Left lung (tissue), 10 donors: ENCODE measurements around the gene HNRNPAB. TPM values are rescaled to one million over a fixed set of nuclear protein-coding genes. Genes with fewer than 3 reads are reported as not detected.

ENCODE experiments used
- ATAC-seq: fragments of 200-7000 bp; cut with Tn5 transposase; one replicate; pipeline ENCODE4 v1.9.1; 2020; ENCODE audit warnings: moderate library complexity
- DNase-seq, 4 donors: peaks; one replicate each; pipeline ENCODE4 v3.0.0-alpha.2; 2013 to 2020
- H3K27ac ChIP-seq, 2 donors: fragments of 200-600 bp; sonication (generic) in 1 of 2; one replicate each; pipeline versions ENCODE4 v1.5.0 to v1.8.0; 2020 to 2021
- H3K27me3 ChIP-seq, 2 donors: fragments of 200-600 bp; sonication (generic) in 1 of 2; one replicate each; pipeline versions ENCODE4 v1.5.0 to v1.8.0; 2020 to 2021
- H3K36me3 ChIP-seq, 2 donors: fragments of 200-600 bp; sonication (generic) in 1 of 2; one replicate each; pipeline versions ENCODE4 v1.5.0 to v1.8.0; 2020 to 2021
- H3K4me1 ChIP-seq, 2 donors: fragments of 200-600 bp; one replicate each; pipeline ENCODE4 v1.8.0; 2021
- H3K4me3 ChIP-seq, 2 donors: fragments of 200-600 bp; sonication (generic) in 1 of 2; one replicate each; pipeline versions ENCODE4 v1.5.0 to v1.8.0; 2020 to 2021; ENCODE audit warnings: mild to moderate bottlenecking in 1 of 2
- H3K9me3 ChIP-seq, 2 donors: fragments of 200-600 bp; sonication (generic) in 1 of 2; one replicate each; pipeline versions ENCODE4 v1.5.0 to v1.8.0; 2020 to 2021
- intact Hi-C, 2 donors: fragments of 100-400 bp; cut with DNase I; formaldehyde crosslinking; loops; one replicate each; pipeline versions ENCODE4 v1.11.2 to v1.14.2; 2022
- polyA plus RNA-seq, 6 donors: library from polyadenylated mRNA; unstranded; fragments of 120-200 nt; gene quantifications; one replicate each; pipeline ENCODE4 v1.2.1, GENCODE V29; 2013; ENCODE audit not compliant: insufficient read length in 6 of 6
- total RNA-seq, 2 donors: library from RNA; stranded (reverse); fragmentation: NEBNext Ultra II Directional; extraction: Animal tissue kit (Norgen Biotek cat#: 25700); gene quantifications; one replicate each; pipeline ENCODE4 v1.2.1, GENCODE V29; 2021
- TF ChIP-seq, protein P1 (sequence below), 2 donors: fragments of 200-600 bp; sonication (generic) in 1 of 2; IDR thresholded peaks; one replicate each; pipeline versions ENCODE4 v1.5.0 to v1.8.0; 2021; ENCODE audit warnings: antibody characterized with exemption in 2 of 2
- donor health status: DM: no; HTN: yes; CAD: no.
- donor health status: DM: no; HTN: no; CAD: no.

HNRNPAB gene
- total and polyA plus RNA-seq, 8 donors, result 113 to 178 (median 127) TPM

DNA sequence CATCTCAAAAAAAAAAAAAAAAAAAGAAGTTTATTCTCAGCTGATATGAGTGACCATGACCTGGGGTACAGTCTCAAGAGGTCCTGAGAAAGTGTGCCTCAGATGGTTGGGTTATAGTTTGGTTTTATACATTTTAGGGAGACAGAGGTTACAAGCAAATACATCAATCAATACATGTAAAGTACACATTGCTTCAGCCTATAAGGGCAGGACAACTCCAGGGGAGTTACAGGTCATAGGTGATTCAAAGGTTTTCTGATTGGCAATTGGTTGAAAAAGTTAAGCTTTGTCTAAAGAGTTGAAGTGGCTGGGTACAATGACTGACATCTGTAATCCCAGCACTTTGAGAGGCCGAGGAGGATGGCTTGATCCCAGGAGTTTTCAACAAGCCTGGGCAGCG lies 14.9 kb upstream of the HNRNPAB start:
- DNase-seq, result no peak
- Histone ChIP-seq H3K27ac (no peak overlapping the region), H3K4me3 (no peak overlapping the region), H3K9me3 (no peaks in the 10 kb centered on the region), H3K27me3 (peaks cover 0 to 12% of the 10 kb centered on the region in 2 donors), H3K36me3 (no peaks in the 10 kb centered on the region), H3K4me1 (no peaks in the 10 kb centered on the region)
- intact Hi-C loops, result no loop called here
- no peak for ATAC-seq
- TF ChIP-seq, protein P1, sequence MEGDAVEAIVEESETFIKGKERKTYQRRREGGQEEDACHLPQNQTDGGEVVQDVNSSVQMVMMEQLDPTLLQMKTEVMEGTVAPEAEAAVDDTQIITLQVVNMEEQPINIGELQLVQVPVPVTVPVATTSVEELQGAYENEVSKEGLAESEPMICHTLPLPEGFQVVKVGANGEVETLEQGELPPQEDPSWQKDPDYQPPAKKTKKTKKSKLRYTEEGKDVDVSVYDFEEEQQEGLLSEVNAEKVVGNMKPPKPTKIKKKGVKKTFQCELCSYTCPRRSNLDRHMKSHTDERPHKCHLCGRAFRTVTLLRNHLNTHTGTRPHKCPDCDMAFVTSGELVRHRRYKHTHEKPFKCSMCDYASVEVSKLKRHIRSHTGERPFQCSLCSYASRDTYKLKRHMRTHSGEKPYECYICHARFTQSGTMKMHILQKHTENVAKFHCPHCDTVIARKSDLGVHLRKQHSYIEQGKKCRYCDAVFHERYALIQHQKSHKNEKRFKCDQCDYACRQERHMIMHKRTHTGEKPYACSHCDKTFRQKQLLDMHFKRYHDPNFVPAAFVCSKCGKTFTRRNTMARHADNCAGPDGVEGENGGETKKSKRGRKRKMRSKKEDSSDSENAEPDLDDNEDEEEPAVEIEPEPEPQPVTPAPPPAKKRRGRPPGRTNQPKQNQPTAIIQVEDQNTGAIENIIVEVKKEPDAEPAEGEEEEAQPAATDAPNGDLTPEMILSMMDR (IDR thresholded peaks at IDR 0.05), result no peak

DNA sequence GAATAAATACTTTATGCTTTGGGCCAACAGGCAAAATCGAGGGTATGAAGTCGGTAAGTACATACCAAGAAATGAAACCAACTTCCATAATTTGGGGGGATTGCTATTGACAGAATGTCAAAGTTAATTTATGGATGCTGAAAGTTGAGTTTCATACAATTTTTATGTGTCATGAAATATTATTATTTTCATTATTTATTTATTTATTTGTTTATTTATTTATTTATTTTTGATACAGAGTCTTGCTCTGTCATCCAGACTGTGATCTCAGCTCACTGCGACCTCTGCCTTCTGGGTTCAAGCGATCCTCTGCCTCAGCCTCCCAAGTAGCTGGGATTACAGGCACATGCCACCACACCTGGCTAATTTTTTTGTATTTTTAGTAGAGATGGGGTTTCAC lies 12.7 kb upstream of the HNRNPAB start:
- ATAC-seq (no peak), DNase-seq (no peak)
- H3K27ac ChIP-seq, result no peak overlapping the region
- no peak overlapping the region for H3K4me3 ChIP-seq
- no peaks in the 10 kb centered on the region for H3K4me1 ChIP-seq
- H3K27me3 ChIP-seq, result peaks cover 0 to 21% of the 10 kb centered on the region in 2 donors
- intact Hi-C loops, result no loop called here
- H3K9me3 ChIP-seq, result no peaks in the 10 kb centered on the region
- TF ChIP-seq, protein P1 (IDR thresholded peaks at IDR 0.05), result no peak
- no peaks in the 10 kb centered on the region for H3K36me3 ChIP-seq

DNA sequence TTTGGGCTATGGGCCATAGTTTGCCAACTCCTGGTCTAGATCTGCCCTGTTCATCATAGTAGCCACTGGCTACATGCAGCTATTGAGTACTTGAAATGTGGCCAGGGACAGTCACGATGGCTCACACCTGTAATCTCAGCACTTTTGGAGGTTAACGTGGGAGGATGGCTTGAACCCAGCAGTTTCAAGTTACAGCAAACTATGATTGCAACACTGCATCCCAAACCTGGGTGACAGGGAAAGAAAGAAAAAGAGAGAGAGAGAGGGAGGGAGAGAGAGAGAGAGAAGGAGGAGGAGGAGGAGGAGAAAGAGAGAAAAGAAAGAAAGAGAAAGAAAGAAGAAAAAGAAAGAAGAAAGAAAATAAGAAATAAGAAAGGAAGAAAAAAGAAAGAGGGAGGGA lies 12.1 kb upstream of the HNRNPAB start:
- no peak overlapping the region for H3K4me3 ChIP-seq
- H3K36me3 ChIP-seq, result no peaks in the 10 kb centered on the region
- no peak for DNase-seq
- H3K9me3 ChIP-seq, result no peaks in the 10 kb centered on the region
- intact Hi-C loops, result no loop called here
- no peaks in the 10 kb centered on the region for H3K4me1 ChIP-seq
- H3K27ac ChIP-seq, result no peak overlapping the region
- no peak for ATAC-seq
- H3K27me3 ChIP-seq, result peaks cover 0 to 21% of the 10 kb centered on the region in 2 donors
- TF ChIP-seq, protein P1 (IDR thresholded peaks at IDR 0.05), result no peak

DNA sequence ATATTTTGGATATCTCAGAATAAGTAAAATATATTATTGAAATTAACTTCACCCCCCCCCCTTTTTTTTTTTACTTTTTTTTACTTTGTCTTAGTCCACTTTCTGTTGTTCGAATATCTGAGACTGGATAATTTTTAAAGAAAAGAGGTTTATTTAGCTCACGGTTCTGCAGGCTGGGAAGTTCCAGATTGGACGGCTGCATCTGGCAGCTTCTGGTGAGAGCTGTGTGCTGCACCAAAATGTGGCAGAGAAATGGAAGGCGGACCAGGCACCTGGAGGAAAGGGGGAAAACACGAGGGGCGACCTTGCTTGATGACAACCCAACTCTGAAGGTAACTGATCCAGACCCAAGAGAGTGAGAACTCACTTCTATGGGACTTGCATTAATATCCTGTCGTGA lies 11.5 kb upstream of the HNRNPAB start:
- no peak overlapping the region for H3K27ac ChIP-seq

DNA sequence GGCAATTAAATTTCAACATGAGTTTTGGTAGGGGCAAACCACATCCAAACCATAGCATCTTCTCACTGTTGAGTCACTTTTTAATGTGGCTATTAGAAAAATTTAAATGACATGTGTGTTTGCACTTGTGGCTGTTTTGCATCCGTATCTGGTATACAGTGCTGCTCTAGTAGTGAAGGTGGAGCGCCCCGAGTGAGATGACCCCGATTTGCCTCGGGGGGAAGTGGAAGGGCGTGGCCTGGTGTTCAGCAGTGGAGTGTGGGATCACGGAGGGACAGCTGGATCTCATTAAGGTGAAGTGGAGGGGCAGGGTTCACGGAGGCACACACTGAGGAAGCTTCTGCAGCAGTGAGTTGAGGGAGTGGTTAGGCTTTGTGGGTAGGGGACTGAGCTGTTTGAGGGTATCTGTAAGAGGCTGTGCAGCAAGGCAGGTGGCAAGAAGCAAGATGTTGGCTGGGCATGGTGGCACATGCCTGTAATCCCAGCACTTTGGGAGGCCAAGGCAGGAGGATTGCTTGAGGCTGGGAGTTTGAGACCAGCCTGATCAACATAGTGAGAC lies 11.0 kb upstream of the HNRNPAB start:
- DNase-seq (no peak), ATAC-seq (no peak)
- H3K27ac ChIP-seq, result no peak overlapping the region
- TF ChIP-seq, protein P1 (IDR thresholded peaks at IDR 0.05), result no peak
- H3K36me3 ChIP-seq, result no peaks in the 10 kb centered on the region
- intact Hi-C loops, result no loop called here
- H3K4me3 ChIP-seq, result no peak overlapping the region
- H3K4me1 ChIP-seq, result no peaks in the 10 kb centered on the region
- peaks cover 0 to 21% of the 10 kb centered on the region in 2 donors for H3K27me3 ChIP-seq
- H3K9me3 ChIP-seq, result no peaks in the 10 kb centered on the region

More for the DNA sequence above, 11.5 kb upstream of the HNRNPAB start:
- TF ChIP-seq, protein P1 (IDR thresholded peaks at IDR 0.05), result no peak
- ATAC-seq (no peak), DNase-seq (no peak)
- H3K4me3 ChIP-seq, result no peak overlapping the region
- H3K36me3 ChIP-seq, result no peaks in the 10 kb centered on the region
- no peaks in the 10 kb centered on the region for H3K9me3 ChIP-seq
- no peaks in the 10 kb centered on the region for H3K4me1 ChIP-seq
- peaks cover 0 to 21% of the 10 kb centered on the region in 2 donors for H3K27me3 ChIP-seq
- intact Hi-C loops, result no loop called here
